HUES6 (cell line): ENCODE measurements around the gene TLR4.

ENCODE experiments used
- H3K27ac ChIP-seq: 2 replicates; pipeline ENCODE4 v1.7.0; 2013; ENCODE audit warnings: low read depth, mild to moderate bottlenecking, low read length, inconsistent platforms
- H3K27me3 ChIP-seq: 2 replicates; pipeline ENCODE4 v1.6.1; 2013; ENCODE audit warnings: low read length; ENCODE audit not compliant: control insufficient read depth, insufficient read depth
- H3K36me3 ChIP-seq: 2 replicates; pipeline ENCODE4 v1.6.1; 2013; ENCODE audit warnings: low read length; ENCODE audit not compliant: control insufficient read depth, insufficient read depth
- H3K4me1 ChIP-seq: 2 replicates; pipeline ENCODE4 v1.6.1; 2013; ENCODE audit warnings: low read length; ENCODE audit not compliant: control insufficient read depth, insufficient read depth
- H3K4me3 ChIP-seq: 2 replicates; pipeline ENCODE4 v1.5.1; 2013; ENCODE audit warnings: low read depth, low read length
- H3K9ac ChIP-seq: one replicate; pipeline ENCODE4 v1.6.1; 2013; ENCODE audit warnings: mild to moderate bottlenecking, low read length
- H3K9me3 ChIP-seq: 2 replicates; pipeline ENCODE4 v1.6.1; 2013; ENCODE audit warnings: low read depth, low read length; ENCODE audit not compliant: control insufficient read depth, insufficient read depth

TLR4 gene

GRCh38 chr9:117772960-117773359 lies 68.8 kb downstream of the TLR4 start:
- Histone ChIP-seq H3K4me3 (no peak overlapping the region), H3K27ac (no peak overlapping the region), H3K9me3 (peaks cover 2% of the 10 kb centered on the region; the same call in 1 of the 2 replicates), H3K36me3 (no peaks in the 10 kb centered on the region), H3K9ac (no peak overlapping the region), H3K4me1 (peaks cover 10% of the 10 kb centered on the region; the same call in 1 of the 2 replicates), H3K27me3 (no peaks in the 10 kb centered on the region)
